Left ventricle myocardium inferior (tissue), 1 donor: ENCODE data around the gene DHRS2. TPM values are rescaled to one million over a fixed set of nuclear protein-coding genes. Genes with fewer than 3 reads are reported as not detected.
"Not testable (repeated sequence)": the region's sequence is repeated elsewhere in the genome, so short reads cannot be mapped to it uniquely, and the experiment has no call there.

Experiments
- DNase-seq: peaks from one replicate; pipeline ENCODE4 v3.0.0-alpha.2; 2020
- H3K27ac ChIP-seq: fragments of 200-600 bp; replicated peaks from 2 replicates; pipeline ENCODE4 v1.8.0; 2021
- H3K27me3 ChIP-seq: fragments of 200-600 bp; 2 replicates; pipeline ENCODE4 v1.8.0; 2021; ENCODE audit warnings: low read depth
- H3K36me3 ChIP-seq: fragments of 200-600 bp; 2 replicates; pipeline ENCODE4 v1.8.0; 2021
- H3K4me1 ChIP-seq: fragments of 200-600 bp; 2 replicates; pipeline ENCODE4 v1.8.0; 2021
- H3K4me3 ChIP-seq: fragments of 200-600 bp; 2 replicates; pipeline ENCODE4 v1.8.0; 2021; ENCODE audit warnings: mild to moderate bottlenecking, moderate library complexity
- H3K9me3 ChIP-seq: fragments of 200-600 bp; replicated peaks from 2 replicates; pipeline ENCODE4 v1.8.0; 2021
- CTCF ChIP-seq: fragments of 200-600 bp; IDR thresholded peaks from 2 replicates; pipeline ENCODE4 v1.8.0; 2021; ENCODE audit warnings: antibody characterized with exemption, mild to moderate bottlenecking, borderline replicate concordance
- intact Hi-C: fragments of 100-400 bp; cut with micrococcal nuclease; formaldehyde crosslinking; loops from one replicate; pipeline ENCODE4 v1.11.0; 2022
- long read RNA-seq: library from polyadenylated mRNA; unstranded; transcript quantifications from one replicate; pipeline ENCODE4 v2.0.0, GENCODE V29; 2021
- total RNA-seq: library from RNA; stranded (reverse); fragmentation: NEBNext Ultra II Directional; extraction: Animal tissue kit (Norgen Biotek cat#: 25700); gene quantifications from one replicate; pipeline ENCODE4 v1.2.1, GENCODE V29; 2021
- donor health status: DM: no; HTN: yes; CAD: no; lungs with severe emphysema.

The DHRS2 gene
- total RNA-seq = not detected
- long read RNA-seq = 0 reads

GRCh38 chr14:23636317-23637211 is at the start of gene DHRS2:
Gene DHRS2, plus strand, starts transcription at chr14:23636364. Its CDS starts 2,501 bp downstream, at chr14:23638865.
- DNase-seq = no peak
- H3K4me3 ChIP-seq = no peak within 1 kb of the TSS
- TF ChIP-seq CTCF = no peak
- no peaks in the 10 kb centered on the region for H3K36me3 ChIP-seq
- no peaks in the 10 kb centered on the region for H3K27me3 ChIP-seq
- no peak within 1 kb of the TSS for H3K27ac ChIP-seq
- intact Hi-C loops = no loop called here
- H3K9me3 ChIP-seq = peaks cover 17% of the 10 kb centered on the region
- H3K4me1 ChIP-seq = peaks cover 13% of the 10 kb centered on the region

GRCh38 chr14:23588884-23589598 is 47.1 kb upstream of the DHRS2 start:
- peak; percentile 84 for TF ChIP-seq CTCF
- intact Hi-C loops = no loop called here

GRCh38 chr14:23589606-23590005 is 46.6 kb upstream of the DHRS2 start:
- Histone ChIP-seq H3K4me3 (no peak overlapping the region), H3K36me3 (no peaks in the 10 kb centered on the region), H3K27ac (no peak overlapping the region), H3K27me3 (peaks cover 16% of the 10 kb centered on the region), H3K4me1 (peaks cover 6% of the 10 kb centered on the region), H3K9me3 (no peaks in the 10 kb centered on the region)
- DNase-seq = no peak
- intact Hi-C loops = no loop called here
- no peak for TF ChIP-seq CTCF

More at GRCh38 chr14:23588884-23589598, 47.1 kb upstream of the DHRS2 start:
- DNase-seq = peak; percentile 86
- peaks cover 15% of the 10 kb centered on the region for H3K27me3 ChIP-seq
- no peaks in the 10 kb centered on the region for H3K9me3 ChIP-seq
- no peak overlapping the region for H3K27ac ChIP-seq
- H3K36me3 ChIP-seq = no peaks in the 10 kb centered on the region
- H3K4me3 ChIP-seq = no peak overlapping the region
- H3K4me1 ChIP-seq = peaks cover 6% of the 10 kb centered on the region

- intact Hi-C loops = no loop called here
Measured at GRCh38 chr14:23590198-23590597, 46.0 kb upstream of the DHRS2 start.

GRCh38 chr14:23594191-23594590 is 42.0 kb upstream of the DHRS2 start:
- H3K4me1 ChIP-seq, H3K27ac ChIP-seq, intact Hi-C loops, H3K9me3 ChIP-seq, H3K27me3 ChIP-seq, DNase-seq, H3K36me3 ChIP-seq, H3K4me3 ChIP-seq: not testable (repeated sequence)

More at GRCh38 chr14:23590198-23590597, 46.0 kb upstream of the DHRS2 start:
- DNase-seq = no peak
- Histone ChIP-seq H3K4me3 (no peak overlapping the region), H3K9me3 (no peaks in the 10 kb centered on the region), H3K4me1 (peaks cover 6% of the 10 kb centered on the region), H3K27me3 (peaks cover 16% of the 10 kb centered on the region), H3K36me3 (no peaks in the 10 kb centered on the region), H3K27ac (no peak overlapping the region)
- no peak for TF ChIP-seq CTCF

GRCh38 chr14:23600322-23600707 is 35.8 kb upstream of the DHRS2 start:
- Histone ChIP-seq H3K36me3 (no peaks in the 10 kb centered on the region), H3K27me3 (no peaks in the 10 kb centered on the region), H3K27ac (no peak overlapping the region), H3K4me3 (no peak overlapping the region), H3K9me3 (peaks cover 11% of the 10 kb centered on the region), H3K4me1 (peaks cover 14% of the 10 kb centered on the region)
- no peak for DNase-seq
- no peak for TF ChIP-seq CTCF
- intact Hi-C loops = no loop called here
